ENCODE measurements around the gene UBR2. TPM values are rescaled to one million over a fixed set of nuclear protein-coding genes. Genes with fewer than 3 reads are reported as not detected.
A peak's percentile ranks its signal among the peaks of the same experiment; 100 is the strongest.

Gene UBR2
- total RNA-seq, 1 experiment from 2014 or later: 28.4 TPM

DNA sequence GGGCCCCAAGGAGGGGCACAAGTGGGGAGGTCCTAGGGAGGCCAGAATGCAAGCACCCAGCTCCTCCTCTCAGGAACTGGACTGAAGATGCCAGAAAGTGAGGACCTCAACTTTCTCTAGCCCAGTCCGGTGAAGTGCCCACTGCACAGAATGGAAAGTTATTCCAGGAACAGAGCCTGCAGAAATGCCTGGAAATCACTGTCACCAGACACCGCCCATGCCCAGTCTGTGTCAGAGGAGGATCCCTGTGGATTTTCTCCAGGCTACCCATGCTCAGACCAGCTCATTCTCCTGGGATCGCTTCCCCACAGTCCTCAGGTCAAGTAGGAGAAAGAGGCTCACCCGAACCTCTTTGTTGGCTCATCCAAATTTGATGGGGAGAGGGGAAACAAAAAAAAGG is 152.0 kb downstream of the UBR2 start:
- H3K9ac ChIP-seq (ENCODE audit: low read length): no peak overlapping the region
- H3K4me3 ChIP-seq (ENCODE audit: low read length): no peak overlapping the region
- no peaks in the 10 kb centered on the region for H3K27me3 ChIP-seq (ENCODE audit: low read length)
- H3K9me3 ChIP-seq (ENCODE audit: low read length): peaks cover 6% of the 10 kb centered on the region; the same call in 1 of the 2 replicates
- no peaks in the 10 kb centered on the region for H3K36me3 ChIP-seq (ENCODE audit: insufficient read depth, low read length)
- no peaks in the 10 kb centered on the region for H3K79me2 ChIP-seq (ENCODE audit: low read length)
- H3K4me1 ChIP-seq (ENCODE audit: low read length): peaks cover 7% of the 10 kb centered on the region
- DNase-seq: no peak
- no peaks in the 10 kb centered on the region for H3K9me2 ChIP-seq (replicated peaks; ENCODE audit: insufficient read depth, low read length)
- no peak overlapping the region for H3K4me2 ChIP-seq (ENCODE audit: low read depth, low read length, poor library complexity, severe bottlenecking)
- no peak overlapping the region for H2AFZ ChIP-seq (ENCODE audit: low read length)
- no peaks in the 10 kb centered on the region for H4K20me1 ChIP-seq (ENCODE audit: insufficient read depth, low read depth, low read length)
- H3K27ac ChIP-seq (ENCODE audit: low read length): no peak overlapping the region

DNA sequence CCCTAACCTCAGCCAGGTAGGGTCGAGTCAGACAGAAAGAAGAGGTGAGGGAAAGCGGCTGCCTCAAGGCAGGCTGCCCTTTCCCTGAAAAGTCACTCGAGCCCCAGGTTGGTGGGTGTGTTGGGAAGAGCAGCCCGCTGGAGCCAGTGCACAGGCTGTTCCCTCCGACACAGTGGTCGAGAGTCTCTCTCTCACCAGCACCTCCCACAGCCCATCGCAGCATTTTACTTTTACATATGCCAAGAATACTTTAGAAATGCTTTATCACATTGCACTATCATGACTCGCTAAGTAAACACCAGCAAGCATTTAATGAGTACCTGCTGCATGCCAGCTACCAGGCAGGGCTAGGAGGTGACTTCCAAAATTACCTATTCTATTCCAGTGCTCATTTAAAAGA is 156.9 kb downstream of the UBR2 start:
- no peaks in the 10 kb centered on the region for H4K20me1 ChIP-seq (ENCODE audit: insufficient read depth, low read depth, low read length)
- no peaks in the 10 kb centered on the region for H3K79me2 ChIP-seq (ENCODE audit: low read length)
- H3K9me2 ChIP-seq (replicated peaks; ENCODE audit: insufficient read depth, low read length): no peaks in the 10 kb centered on the region
- H3K27ac ChIP-seq (ENCODE audit: low read length): no peak overlapping the region
- H3K4me1 ChIP-seq (ENCODE audit: low read length): peaks cover 11% of the 10 kb centered on the region
- no peaks in the 10 kb centered on the region for H3K27me3 ChIP-seq (ENCODE audit: low read length)
- no peak overlapping the region for H3K9ac ChIP-seq (ENCODE audit: low read length)
- DNase-seq: no peak
- no peak overlapping the region for H2AFZ ChIP-seq (ENCODE audit: low read length)
- no peaks in the 10 kb centered on the region for H3K9me3 ChIP-seq (ENCODE audit: low read length)
- H3K36me3 ChIP-seq (ENCODE audit: insufficient read depth, low read length): no peaks in the 10 kb centered on the region
- H3K4me2 ChIP-seq (ENCODE audit: low read depth, low read length, poor library complexity, severe bottlenecking): no peak overlapping the region
- H3K4me3 ChIP-seq (ENCODE audit: low read length): no peak overlapping the region

DNA sequence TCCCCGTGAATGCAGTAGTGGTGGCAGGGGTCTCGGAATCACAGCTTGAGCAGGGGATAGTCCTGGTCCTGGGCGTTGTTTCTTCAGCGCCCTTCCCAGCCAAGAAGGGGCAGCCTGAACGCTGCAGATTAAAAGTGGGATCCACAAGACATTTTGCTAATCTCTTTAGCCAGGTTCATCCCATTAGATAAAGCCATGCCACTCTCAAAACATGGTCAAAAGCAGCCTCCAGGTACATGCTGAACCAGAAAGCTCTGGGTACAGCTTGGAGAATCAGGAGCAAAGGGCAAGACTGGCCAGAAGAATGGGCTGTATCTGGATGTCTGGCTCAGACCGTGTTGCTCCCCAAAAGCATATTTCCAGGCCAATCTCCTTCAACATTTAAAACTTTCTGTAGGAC is 158.7 kb downstream of the UBR2 start, which contains the start of gene PRPH2:
PRPH2 (minus strand) TSS at position 101 of the 400 bp plus-strand sequence. CDS start 263 bp downstream, outside the sequence.
- H3K9me2 ChIP-seq (replicated peaks; ENCODE audit: insufficient read depth, low read length): no peaks in the 10 kb centered on the region
- H3K4me2 ChIP-seq (ENCODE audit: low read depth, low read length, poor library complexity, severe bottlenecking): no peak within 1 kb of the TSS
- H2AFZ ChIP-seq (ENCODE audit: low read length): no peak within 1 kb of the TSS
- no peaks in the 10 kb centered on the region for H3K27me3 ChIP-seq (ENCODE audit: low read length)
- no peak within 1 kb of the TSS for H3K27ac ChIP-seq (ENCODE audit: low read length)
- no peaks in the 10 kb centered on the region for H3K9me3 ChIP-seq (ENCODE audit: low read length)
- H3K4me3 ChIP-seq (ENCODE audit: low read length): no peak within 1 kb of the TSS
- H4K20me1 ChIP-seq (ENCODE audit: insufficient read depth, low read depth, low read length): no peaks in the 10 kb centered on the region
- H3K9ac ChIP-seq (ENCODE audit: low read length): no peak within 1 kb of the TSS
- H3K36me3 ChIP-seq (ENCODE audit: insufficient read depth, low read length): no peaks in the 10 kb centered on the region
- no peak for DNase-seq
- H3K79me2 ChIP-seq (ENCODE audit: low read length): no peaks in the 10 kb centered on the region
- H3K4me1 ChIP-seq (ENCODE audit: low read length): peaks cover 24% of the 10 kb centered on the region

DNA sequence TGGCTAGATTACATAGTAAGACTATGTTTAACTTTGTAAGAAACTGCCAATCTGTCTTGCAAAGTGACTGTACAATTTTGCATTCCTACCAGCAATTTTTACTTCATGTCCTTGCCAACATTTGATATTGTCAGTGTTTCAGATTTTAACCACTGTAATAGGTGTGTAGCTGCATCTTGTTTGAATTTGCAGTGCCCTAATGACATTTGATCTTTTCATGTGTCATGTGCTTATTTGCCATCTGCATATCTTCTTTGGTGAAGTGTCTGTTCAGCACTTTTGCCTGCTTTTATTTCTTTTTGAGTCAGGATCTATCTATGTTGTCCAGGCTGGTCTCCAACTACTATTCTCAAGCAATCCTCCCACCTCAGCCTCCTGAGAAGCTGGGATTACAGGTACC is 161.0 kb downstream of the UBR2 start:
- no peak for DNase-seq
- Histone ChIP-seq H3K9ac (ENCODE audit: low read length) (no peak overlapping the region), H3K36me3 (ENCODE audit: insufficient read depth, low read length) (no peaks in the 10 kb centered on the region), H3K27ac (ENCODE audit: low read length) (no peak overlapping the region), H4K20me1 (ENCODE audit: insufficient read depth, low read depth, low read length) (no peaks in the 10 kb centered on the region), H3K4me1 (ENCODE audit: low read length) (peaks cover 17% of the 10 kb centered on the region), H3K79me2 (ENCODE audit: low read length) (no peaks in the 10 kb centered on the region), H2AFZ (ENCODE audit: low read length) (no peak overlapping the region), H3K4me3 (ENCODE audit: low read length) (no peak overlapping the region), H3K9me3 (ENCODE audit: low read length) (no peaks in the 10 kb centered on the region), H3K9me2 (replicated peaks; ENCODE audit: insufficient read depth, low read length) (no peaks in the 10 kb centered on the region), H3K27me3 (ENCODE audit: low read length) (no peaks in the 10 kb centered on the region), H3K4me2 (ENCODE audit: low read depth, low read length, poor library complexity, severe bottlenecking) (no peak overlapping the region)

DNA sequence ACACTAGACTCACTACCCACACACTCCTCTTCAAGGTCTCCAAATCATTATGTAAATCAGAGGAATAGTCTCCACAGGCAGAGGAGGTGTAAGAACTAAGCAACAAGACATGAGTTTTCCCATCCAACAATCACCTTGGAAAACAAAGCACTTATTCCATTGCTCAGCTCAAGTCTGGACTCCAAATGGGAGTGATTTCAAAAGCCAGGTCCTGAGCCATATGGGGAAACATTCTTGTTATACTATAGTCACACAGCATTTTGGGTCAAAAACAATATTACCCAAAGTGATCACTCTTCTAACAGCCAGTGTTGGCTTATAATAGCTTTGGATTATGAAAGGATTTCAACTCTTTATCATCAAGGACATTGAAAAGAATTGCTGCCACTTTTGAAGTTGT is 162.2 kb downstream of the UBR2 start:
- Histone ChIP-seq H4K20me1 (ENCODE audit: insufficient read depth, low read depth, low read length) (no peaks in the 10 kb centered on the region), H3K4me3 (ENCODE audit: low read length) (peak overlapping the region; percentile 22), H3K9me3 (ENCODE audit: low read length) (no peaks in the 10 kb centered on the region), H3K9ac (ENCODE audit: low read length) (peak overlapping the region; percentile 31), H3K79me2 (ENCODE audit: low read length) (no peaks in the 10 kb centered on the region), H3K4me2 (ENCODE audit: low read depth, low read length, poor library complexity, severe bottlenecking) (peak overlapping the region; percentile 60), H2AFZ (ENCODE audit: low read length) (peak overlapping the region; percentile 76), H3K36me3 (ENCODE audit: insufficient read depth, low read length) (no peaks in the 10 kb centered on the region), H3K27me3 (ENCODE audit: low read length) (no peaks in the 10 kb centered on the region), H3K4me1 (ENCODE audit: low read length) (peaks cover 17% of the 10 kb centered on the region), H3K27ac (ENCODE audit: low read length) (peak overlapping the region; percentile 31; the same call in 1 of the 2 replicates), H3K9me2 (replicated peaks; ENCODE audit: insufficient read depth, low read length) (no peaks in the 10 kb centered on the region)
- DNase-seq: no peak

DNA sequence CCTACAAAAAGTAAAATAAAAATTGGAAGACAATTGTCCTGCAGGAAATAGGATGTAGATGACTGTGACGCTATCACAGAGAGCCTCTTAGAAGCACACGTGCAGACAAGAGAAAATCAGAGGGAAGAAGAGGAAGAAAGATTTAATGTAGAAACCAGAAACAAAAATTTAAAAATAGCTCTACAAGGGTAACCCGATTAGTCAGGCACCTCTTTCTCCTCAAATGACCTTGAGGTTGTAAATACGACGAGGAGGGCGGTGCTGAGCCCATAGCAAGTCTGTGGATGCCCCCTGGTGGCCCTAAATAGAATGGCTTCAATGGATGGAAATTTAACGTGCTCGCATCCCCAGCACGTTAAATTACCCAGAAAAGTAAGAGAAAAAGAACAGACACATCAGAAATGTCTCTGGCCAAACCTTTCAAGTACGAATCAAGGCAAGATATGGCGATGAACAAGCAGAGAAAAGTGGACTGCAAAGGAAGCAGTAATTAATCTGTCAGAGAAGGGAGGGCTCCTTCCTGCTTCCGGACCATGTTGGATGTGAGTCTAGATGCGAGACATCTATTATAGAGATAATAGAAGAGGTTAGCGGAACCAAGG is 162.8 kb downstream of the UBR2 start:
- H3K9ac ChIP-seq (ENCODE audit: low read length): peak overlapping the region; percentile 31
- peak overlapping the region; percentile 22 for H3K4me3 ChIP-seq (ENCODE audit: low read length)
- no peaks in the 10 kb centered on the region for H3K9me2 ChIP-seq (replicated peaks; ENCODE audit: insufficient read depth, low read length)
- peak; percentile 95 for DNase-seq
- no peaks in the 10 kb centered on the region for H3K27me3 ChIP-seq (ENCODE audit: low read length)
- H3K4me1 ChIP-seq (ENCODE audit: low read length): peaks cover 17% of the 10 kb centered on the region
- H3K4me2 ChIP-seq (ENCODE audit: low read depth, low read length, poor library complexity, severe bottlenecking): peak overlapping the region; percentile 60
- no peaks in the 10 kb centered on the region for H3K79me2 ChIP-seq (ENCODE audit: low read length)
- peak overlapping the region; percentile 76 for H2AFZ ChIP-seq (ENCODE audit: low read length)
- H3K9me3 ChIP-seq (ENCODE audit: low read length): no peaks in the 10 kb centered on the region
- no peaks in the 10 kb centered on the region for H3K36me3 ChIP-seq (ENCODE audit: insufficient read depth, low read length)
- no peaks in the 10 kb centered on the region for H4K20me1 ChIP-seq (ENCODE audit: insufficient read depth, low read depth, low read length)
- H3K27ac ChIP-seq (ENCODE audit: low read length): peak overlapping the region; percentile 31; the same call in 1 of the 2 replicates

DNA sequence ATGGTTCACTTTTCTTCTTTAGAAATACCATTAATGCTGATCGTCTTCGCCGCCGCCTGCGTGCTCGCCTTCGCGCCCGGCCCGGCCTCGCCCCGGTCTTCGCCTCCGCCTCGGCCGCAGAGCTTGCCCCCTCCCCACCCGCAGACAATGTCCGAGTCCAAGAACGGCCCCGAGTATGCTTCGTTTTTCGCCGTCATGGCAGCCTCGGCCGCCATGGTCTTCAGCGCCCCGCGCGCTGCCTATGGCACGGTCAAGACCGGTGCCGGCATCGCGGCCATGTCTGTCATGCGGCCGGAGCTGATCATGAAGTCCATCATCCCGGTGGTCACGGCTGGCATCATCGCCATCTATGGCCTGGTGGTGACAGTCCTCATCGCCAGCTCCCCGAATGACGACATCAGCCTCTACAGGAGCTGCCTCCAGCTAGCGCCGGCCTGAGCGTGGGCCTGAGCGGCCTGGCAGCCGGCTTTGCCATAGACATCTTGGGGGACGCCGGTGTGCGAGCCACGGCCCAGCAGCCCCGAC is 163.3 kb downstream of the UBR2 start:
- H2AFZ ChIP-seq (ENCODE audit: low read length): peak overlapping the region; percentile 76
- DNase-seq: no peak
- H3K27ac ChIP-seq (ENCODE audit: low read length): no peak overlapping the region
- H3K4me1 ChIP-seq (ENCODE audit: low read length): peaks cover 17% of the 10 kb centered on the region
- H3K36me3 ChIP-seq (ENCODE audit: insufficient read depth, low read length): no peaks in the 10 kb centered on the region
- H3K9me3 ChIP-seq (ENCODE audit: low read length): no peaks in the 10 kb centered on the region
- H3K4me3 ChIP-seq (ENCODE audit: low read length): no peak overlapping the region
- H3K4me2 ChIP-seq (ENCODE audit: low read depth, low read length, poor library complexity, severe bottlenecking): peak overlapping the region; percentile 60
- no peak overlapping the region for H3K9ac ChIP-seq (ENCODE audit: low read length)
- no peaks in the 10 kb centered on the region for H3K27me3 ChIP-seq (ENCODE audit: low read length)
- no peaks in the 10 kb centered on the region for H3K9me2 ChIP-seq (replicated peaks; ENCODE audit: insufficient read depth, low read length)
- no peaks in the 10 kb centered on the region for H4K20me1 ChIP-seq (ENCODE audit: insufficient read depth, low read depth, low read length)
- no peaks in the 10 kb centered on the region for H3K79me2 ChIP-seq (ENCODE audit: low read length)

DNA sequence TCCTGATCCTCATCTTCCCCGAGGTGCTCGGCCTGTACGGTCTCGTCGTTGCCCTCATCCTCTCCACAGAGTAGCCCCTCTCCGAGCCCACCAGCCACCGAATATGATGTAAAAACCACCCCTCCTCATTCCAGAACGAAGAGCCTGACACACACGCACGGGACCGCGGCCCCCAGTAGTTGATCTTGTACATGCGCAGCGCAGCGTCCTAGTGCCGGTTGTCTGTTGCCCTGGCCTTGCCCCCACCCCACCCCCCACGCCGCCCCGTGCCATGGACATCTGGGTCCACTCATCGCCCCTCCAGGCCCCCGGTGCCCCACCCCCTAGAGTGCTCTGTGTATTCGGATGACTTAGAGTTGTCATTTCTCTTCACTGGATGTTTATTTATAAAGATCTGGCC is 163.8 kb downstream of the UBR2 start:
- no peak overlapping the region for H3K27ac ChIP-seq (ENCODE audit: low read length)
- no peak overlapping the region for H3K4me3 ChIP-seq (ENCODE audit: low read length)
- no peak for DNase-seq
- no peak overlapping the region for H2AFZ ChIP-seq (ENCODE audit: low read length)
- no peaks in the 10 kb centered on the region for H3K36me3 ChIP-seq (ENCODE audit: insufficient read depth, low read length)
- H3K4me1 ChIP-seq (ENCODE audit: low read length): peaks cover 17% of the 10 kb centered on the region
- no peaks in the 10 kb centered on the region for H4K20me1 ChIP-seq (ENCODE audit: insufficient read depth, low read depth, low read length)
- no peak overlapping the region for H3K9ac ChIP-seq (ENCODE audit: low read length)
- no peaks in the 10 kb centered on the region for H3K27me3 ChIP-seq (ENCODE audit: low read length)
- no peaks in the 10 kb centered on the region for H3K79me2 ChIP-seq (ENCODE audit: low read length)
- H3K9me3 ChIP-seq (ENCODE audit: low read length): no peaks in the 10 kb centered on the region
- H3K9me2 ChIP-seq (replicated peaks; ENCODE audit: insufficient read depth, low read length): no peaks in the 10 kb centered on the region
- H3K4me2 ChIP-seq (ENCODE audit: low read depth, low read length, poor library complexity, severe bottlenecking): no peak overlapping the region

Measured in Karpas-422 (cell line).